ENCODE results near the gene NEU2. TPM values are rescaled to one million over a fixed set of nuclear protein-coding genes. Genes with fewer than 3 reads are reported as not detected.

Gene NEU2
- total RNA-seq, 1 donor from 2014 or later, result not detected

DNA sequence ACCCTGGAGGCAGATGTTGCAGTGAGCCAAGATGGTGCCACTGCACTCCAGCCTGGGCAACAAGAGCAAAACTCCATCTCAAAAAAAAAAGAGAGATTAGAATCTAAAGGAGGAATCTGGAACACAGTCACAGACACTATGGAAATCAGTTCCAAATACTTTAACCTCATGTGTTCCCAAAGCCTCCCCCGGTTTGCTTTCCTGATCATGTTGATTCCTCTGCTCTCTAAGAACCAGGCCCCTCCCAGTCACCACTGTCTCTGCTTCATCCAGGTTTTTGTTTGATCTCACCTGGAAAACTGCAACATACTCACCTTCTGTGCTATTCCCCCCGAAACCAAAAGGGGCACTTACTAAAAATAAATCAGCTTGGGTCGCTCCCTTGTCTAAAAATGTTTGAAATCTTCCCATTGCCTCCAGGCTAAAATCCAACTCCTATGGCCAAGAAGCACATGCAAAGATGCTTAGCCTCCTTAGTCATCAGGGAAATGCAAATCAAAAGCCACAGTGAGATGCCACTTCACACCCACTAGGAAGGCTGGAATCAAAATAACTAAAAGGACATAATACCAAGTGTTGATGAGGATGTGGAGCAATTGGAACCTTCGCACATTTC is 6.2 kb upstream of the NEU2 start:
- TF ChIP-seq, protein P1, sequence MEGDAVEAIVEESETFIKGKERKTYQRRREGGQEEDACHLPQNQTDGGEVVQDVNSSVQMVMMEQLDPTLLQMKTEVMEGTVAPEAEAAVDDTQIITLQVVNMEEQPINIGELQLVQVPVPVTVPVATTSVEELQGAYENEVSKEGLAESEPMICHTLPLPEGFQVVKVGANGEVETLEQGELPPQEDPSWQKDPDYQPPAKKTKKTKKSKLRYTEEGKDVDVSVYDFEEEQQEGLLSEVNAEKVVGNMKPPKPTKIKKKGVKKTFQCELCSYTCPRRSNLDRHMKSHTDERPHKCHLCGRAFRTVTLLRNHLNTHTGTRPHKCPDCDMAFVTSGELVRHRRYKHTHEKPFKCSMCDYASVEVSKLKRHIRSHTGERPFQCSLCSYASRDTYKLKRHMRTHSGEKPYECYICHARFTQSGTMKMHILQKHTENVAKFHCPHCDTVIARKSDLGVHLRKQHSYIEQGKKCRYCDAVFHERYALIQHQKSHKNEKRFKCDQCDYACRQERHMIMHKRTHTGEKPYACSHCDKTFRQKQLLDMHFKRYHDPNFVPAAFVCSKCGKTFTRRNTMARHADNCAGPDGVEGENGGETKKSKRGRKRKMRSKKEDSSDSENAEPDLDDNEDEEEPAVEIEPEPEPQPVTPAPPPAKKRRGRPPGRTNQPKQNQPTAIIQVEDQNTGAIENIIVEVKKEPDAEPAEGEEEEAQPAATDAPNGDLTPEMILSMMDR (IDR thresholded peaks at IDR 0.05; ENCODE audit: unreplicated experiment), result no peak
- DNase-seq (ENCODE audit: low spot score), result no peak
- H3K36me3 Mint-ChIP-seq (ENCODE audit: low read depth, unreplicated experiment), result no peaks in the 10 kb centered on the region
- no peak overlapping the region for H3K27ac Mint-ChIP-seq (ENCODE audit: unreplicated experiment)
- H3K9me3 Mint-ChIP-seq (ENCODE audit: unreplicated experiment), result no peaks in the 10 kb centered on the region
- peaks cover 3% of the 10 kb centered on the region for H3K27me3 Mint-ChIP-seq (ENCODE audit: unreplicated experiment)
- H3K4me1 Mint-ChIP-seq (ENCODE audit: unreplicated experiment), result no peaks in the 10 kb centered on the region
- no peak overlapping the region for H3K4me3 Mint-ChIP-seq (ENCODE audit: unreplicated experiment)

DNA sequence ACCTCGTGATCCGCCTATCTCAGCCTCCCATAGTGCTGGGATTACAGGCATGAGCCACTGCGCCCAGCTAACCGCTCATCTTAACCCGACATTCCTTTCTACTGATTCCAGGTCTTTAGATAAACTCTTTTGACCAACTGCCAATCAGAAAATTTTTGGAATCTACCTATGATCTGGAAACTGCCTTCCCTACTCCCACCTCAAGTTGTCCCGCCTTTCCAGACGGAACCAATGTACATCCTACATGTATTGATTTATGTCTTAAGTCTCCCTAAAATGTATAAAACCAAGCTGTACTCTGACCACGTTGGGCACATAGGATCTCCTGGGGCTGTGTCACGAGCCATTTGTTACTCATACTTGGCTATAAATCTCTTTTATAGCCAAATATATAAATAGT is 3.2 kb upstream of the NEU2 start:
- H3K9me3 Mint-ChIP-seq (ENCODE audit: unreplicated experiment), result no peaks in the 10 kb centered on the region
- no peaks in the 10 kb centered on the region for H3K36me3 Mint-ChIP-seq (ENCODE audit: low read depth, unreplicated experiment)
- no peaks in the 10 kb centered on the region for H3K4me1 Mint-ChIP-seq (ENCODE audit: unreplicated experiment)
- DNase-seq (ENCODE audit: low spot score), result no peak
- H3K27ac Mint-ChIP-seq (ENCODE audit: unreplicated experiment), result no peak overlapping the region
- peaks cover 4% of the 10 kb centered on the region for H3K27me3 Mint-ChIP-seq (ENCODE audit: unreplicated experiment)
- TF ChIP-seq, protein P1 (IDR thresholded peaks at IDR 0.05; ENCODE audit: unreplicated experiment), result no peak
- H3K4me3 Mint-ChIP-seq (ENCODE audit: unreplicated experiment), result no peak overlapping the region

DNA sequence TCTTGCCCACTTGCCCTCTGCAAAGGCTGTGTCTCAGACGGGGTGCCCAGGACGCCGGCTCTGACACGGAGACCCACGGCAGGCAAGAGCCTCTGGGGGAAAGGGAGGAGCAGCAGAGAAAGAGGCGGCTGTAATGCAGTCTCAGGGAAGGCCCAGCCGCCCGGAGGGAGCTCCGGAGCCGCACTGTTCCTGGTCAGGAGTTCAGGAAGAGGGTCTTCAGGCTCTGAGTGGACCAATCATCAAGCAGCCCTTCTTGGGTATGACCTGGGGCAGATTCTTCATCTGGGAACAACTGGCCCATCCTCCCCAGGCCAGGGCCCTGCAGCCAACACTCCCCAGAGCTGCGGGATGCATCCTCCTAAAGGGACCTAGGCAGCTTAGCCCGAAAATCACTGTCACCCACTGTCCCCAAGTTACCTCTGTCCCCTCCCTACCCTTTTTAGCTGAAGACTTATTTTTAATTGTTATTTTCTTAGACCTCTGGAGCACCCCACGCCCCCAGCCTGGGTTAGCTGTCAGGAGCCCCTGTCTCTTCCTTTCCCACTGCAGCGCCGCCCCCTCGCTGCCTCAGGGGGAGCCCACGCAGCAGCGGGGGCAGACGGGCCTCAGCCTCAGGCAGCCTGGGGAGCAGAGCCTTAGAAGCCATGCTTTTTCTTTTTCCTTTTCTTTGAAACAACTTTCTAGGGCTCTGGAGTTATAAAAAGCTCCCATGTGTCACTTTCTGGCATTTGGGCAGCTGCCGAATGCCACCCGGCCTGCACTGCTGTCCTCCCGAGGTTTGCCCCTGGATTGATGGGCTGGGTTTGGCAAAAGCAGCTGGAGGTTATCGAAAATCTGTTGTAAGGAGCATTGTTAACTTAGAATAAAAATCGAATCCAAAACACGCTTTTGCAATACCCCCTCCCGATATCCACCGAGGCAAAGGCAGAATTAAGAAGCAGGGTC is 644 bp upstream of the NEU2 start:
- TF ChIP-seq, protein P1 (IDR thresholded peaks at IDR 0.05; ENCODE audit: unreplicated experiment), result no peak
- H3K27ac Mint-ChIP-seq (ENCODE audit: unreplicated experiment), result no peak overlapping the region
- DNase-seq (ENCODE audit: low spot score), result no peak
- H3K36me3 Mint-ChIP-seq (ENCODE audit: low read depth, unreplicated experiment), result no peaks in the 10 kb centered on the region
- H3K4me3 Mint-ChIP-seq (ENCODE audit: unreplicated experiment), result no peak overlapping the region
- H3K9me3 Mint-ChIP-seq (ENCODE audit: unreplicated experiment), result no peaks in the 10 kb centered on the region
- H3K4me1 Mint-ChIP-seq (ENCODE audit: unreplicated experiment), result no peaks in the 10 kb centered on the region
- H3K27me3 Mint-ChIP-seq (ENCODE audit: unreplicated experiment), result peaks cover 3% of the 10 kb centered on the region

DNA sequence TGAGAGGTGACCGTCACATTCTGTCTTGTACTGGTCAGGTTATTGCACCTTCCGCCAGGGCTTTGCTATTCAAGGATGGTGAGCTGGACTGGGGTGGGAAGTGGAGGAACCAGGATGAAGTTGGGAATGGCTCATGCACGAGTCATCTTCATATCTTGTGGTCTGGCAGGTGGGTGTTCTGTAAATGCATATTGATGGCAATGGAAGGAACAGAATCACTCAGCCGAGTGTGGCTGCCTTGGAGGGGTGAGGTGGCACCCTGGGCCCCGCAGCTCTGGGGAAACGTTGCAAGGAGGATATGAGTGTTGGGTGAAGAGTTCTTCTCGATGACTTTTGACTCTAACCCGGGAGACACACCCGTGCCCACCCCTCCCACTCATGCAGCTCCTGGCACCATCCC is 1.2 kb downstream of the NEU2 start:
- H3K9me3 Mint-ChIP-seq (ENCODE audit: unreplicated experiment), result no peaks in the 10 kb centered on the region
- no peak overlapping the region for H3K27ac Mint-ChIP-seq (ENCODE audit: unreplicated experiment)
- H3K27me3 Mint-ChIP-seq (ENCODE audit: unreplicated experiment), result peaks cover 3% of the 10 kb centered on the region
- no peaks in the 10 kb centered on the region for H3K36me3 Mint-ChIP-seq (ENCODE audit: low read depth, unreplicated experiment)
- H3K4me3 Mint-ChIP-seq (ENCODE audit: unreplicated experiment), result no peak overlapping the region
- H3K4me1 Mint-ChIP-seq (ENCODE audit: unreplicated experiment), result no peaks in the 10 kb centered on the region
- no peak for DNase-seq (ENCODE audit: low spot score)
- TF ChIP-seq, protein P1 (IDR thresholded peaks at IDR 0.05; ENCODE audit: unreplicated experiment), result no peak
